ENCODE results near the gene PCNX2. TPM values are rescaled to one million over a fixed set of nuclear protein-coding genes. Genes with fewer than 3 reads are reported as not detected.

Gene PCNX2
- total RNA-seq, 1 donor from 2014 or later, result 25.5 TPM

GRCh38 chr1:233295975-233296322 is 424 bp upstream of the PCNX2 start:
- H3K36me3 Mint-ChIP-seq (ENCODE audit: low read depth, unreplicated experiment), result peaks cover 2% of the 10 kb centered on the region
- no peaks in the 10 kb centered on the region for H4K20me1 ChIP-seq (ENCODE audit: insufficient read depth, low read length)
- H3K27ac ChIP-seq (ENCODE audit: low read depth, low read length), result no peak overlapping the region
- H2AFZ ChIP-seq (ENCODE audit: low read depth, low read length), result peak overlapping the region; percentile 95
- no peaks in the 10 kb centered on the region for H3K36me3 ChIP-seq (ENCODE audit: insufficient read depth, low read length)
- H3K27ac Mint-ChIP-seq (ENCODE audit: unreplicated experiment), result no peak overlapping the region
- peak overlapping the region; percentile 89 for H3K9ac ChIP-seq (ENCODE audit: low read length)
- DNase-seq (ENCODE audit: low read depth) (no peak), FAIRE-seq (no peak)
- H3K4me3 Mint-ChIP-seq (ENCODE audit: unreplicated experiment), result peak overlapping the region; percentile 91
- peaks cover 27% of the 10 kb centered on the region for H3K4me1 Mint-ChIP-seq (ENCODE audit: low read depth, unreplicated experiment)
- no peaks in the 10 kb centered on the region for H3K27me3 Mint-ChIP-seq (ENCODE audit: low read depth, unreplicated experiment)
- peak overlapping the region; percentile 98 for H3K4me2 ChIP-seq (ENCODE audit: low read length)
- peaks cover 3% of the 10 kb centered on the region for H3K9me3 Mint-ChIP-seq (ENCODE audit: unreplicated experiment)
- H3K9me3 ChIP-seq (ENCODE audit: insufficient read depth, low read depth, low read length), result no peaks in the 10 kb centered on the region
- no peaks in the 10 kb centered on the region for H3K27me3 ChIP-seq (ENCODE audit: insufficient read depth, low read length)
- H3K4me1 ChIP-seq (ENCODE audit: insufficient read depth, low read length), result peaks cover 8% of the 10 kb centered on the region
- H3K79me2 ChIP-seq (ENCODE audit: insufficient read depth, low read length), result peaks cover 45% of the 10 kb centered on the region
- peak overlapping the region; percentile 88 for H3K4me3 ChIP-seq (ENCODE audit: insufficient read depth, low read depth, low read length)
- TF ChIP-seq EZH2 (IDR thresholded peaks at IDR 0.05; ENCODE audit: insufficient read depth, low read length) (no peak), CTCF (IDR thresholded peaks at IDR 0.05; ENCODE audit: insufficient read depth, low read depth, low read length) (no peak)

- DNase-seq (ENCODE audit: low read depth) (peak; percentile 75), FAIRE-seq (no peak)
- H3K4me1 ChIP-seq (ENCODE audit: insufficient read depth, low read length), result peaks cover 8% of the 10 kb centered on the region
- H3K79me2 ChIP-seq (ENCODE audit: insufficient read depth, low read length), result peaks cover 55% of the 10 kb centered on the region
- peak overlapping the region; percentile 91 for H3K4me3 Mint-ChIP-seq (ENCODE audit: unreplicated experiment)
- peak overlapping the region; percentile 84 for H3K27ac Mint-ChIP-seq (ENCODE audit: unreplicated experiment)
- H3K27ac ChIP-seq (ENCODE audit: low read depth, low read length), result peak overlapping the region; percentile 68
- no peak for TF ChIP-seq CTCF (IDR thresholded peaks at IDR 0.05; ENCODE audit: insufficient read depth, low read depth, low read length)
- TF ChIP-seq EZH2 (IDR thresholded peaks at IDR 0.05; ENCODE audit: insufficient read depth, low read length), result no peak
- H3K9ac ChIP-seq (ENCODE audit: low read length), result peak overlapping the region; percentile 89
- no peaks in the 10 kb centered on the region for H3K27me3 ChIP-seq (ENCODE audit: insufficient read depth, low read length)
- H4K20me1 ChIP-seq (ENCODE audit: insufficient read depth, low read length), result no peaks in the 10 kb centered on the region
- no peaks in the 10 kb centered on the region for H3K36me3 ChIP-seq (ENCODE audit: insufficient read depth, low read length)
- peaks cover 2% of the 10 kb centered on the region for H3K36me3 Mint-ChIP-seq (ENCODE audit: low read depth, unreplicated experiment)
- H3K9me3 Mint-ChIP-seq (ENCODE audit: unreplicated experiment), result no peaks in the 10 kb centered on the region
- peak overlapping the region; percentile 95 for H2AFZ ChIP-seq (ENCODE audit: low read depth, low read length)
- no peaks in the 10 kb centered on the region for H3K27me3 Mint-ChIP-seq (ENCODE audit: low read depth, unreplicated experiment)
- peak overlapping the region; percentile 88 for H3K4me3 ChIP-seq (ENCODE audit: insufficient read depth, low read depth, low read length)
- H3K4me1 Mint-ChIP-seq (ENCODE audit: low read depth, unreplicated experiment), result peaks cover 27% of the 10 kb centered on the region
- no peaks in the 10 kb centered on the region for H3K9me3 ChIP-seq (ENCODE audit: insufficient read depth, low read depth, low read length)
- H3K4me2 ChIP-seq (ENCODE audit: low read length), result peak overlapping the region; percentile 98
Measured at GRCh38 chr1:233294913-233295236, 650 bp downstream of the PCNX2 start.

GRCh38 chr1:233293556-233294446 is 1.7 kb downstream of the PCNX2 start:
- Histone ChIP-seq H3K27me3 (ENCODE audit: insufficient read depth, low read length) (no peaks in the 10 kb centered on the region), H3K79me2 (ENCODE audit: insufficient read depth, low read length) (peaks cover 65% of the 10 kb centered on the region), H3K4me3 (ENCODE audit: insufficient read depth, low read depth, low read length) (no peak overlapping the region), H2AFZ (ENCODE audit: low read depth, low read length) (no peak overlapping the region), H3K36me3 (ENCODE audit: insufficient read depth, low read length) (no peaks in the 10 kb centered on the region), H3K4me1 (ENCODE audit: insufficient read depth, low read length) (peaks cover 8% of the 10 kb centered on the region), H3K27ac (ENCODE audit: low read depth, low read length) (no peak overlapping the region), H3K9me3 (ENCODE audit: insufficient read depth, low read depth, low read length) (no peaks in the 10 kb centered on the region), H3K4me2 (ENCODE audit: low read length) (peak overlapping the region; percentile 98), H3K9ac (ENCODE audit: low read length) (no peak overlapping the region), H4K20me1 (ENCODE audit: insufficient read depth, low read length) (peaks cover 7% of the 10 kb centered on the region)
- DNase-seq (ENCODE audit: low read depth) (no peak), FAIRE-seq (peak; percentile 49)
- H3K27ac Mint-ChIP-seq (ENCODE audit: unreplicated experiment), result peak overlapping the region; percentile 43
- TF ChIP-seq EZH2 (IDR thresholded peaks at IDR 0.05; ENCODE audit: insufficient read depth, low read length), result no peak
- TF ChIP-seq CTCF (IDR thresholded peaks at IDR 0.05; ENCODE audit: insufficient read depth, low read depth, low read length), result no peak
- no peaks in the 10 kb centered on the region for H3K27me3 Mint-ChIP-seq (ENCODE audit: low read depth, unreplicated experiment)
- no peaks in the 10 kb centered on the region for H3K9me3 Mint-ChIP-seq (ENCODE audit: unreplicated experiment)
- peak overlapping the region; percentile 91 for H3K4me3 Mint-ChIP-seq (ENCODE audit: unreplicated experiment)
- H3K36me3 Mint-ChIP-seq (ENCODE audit: low read depth, unreplicated experiment), result peaks cover 2% of the 10 kb centered on the region
- peaks cover 29% of the 10 kb centered on the region for H3K4me1 Mint-ChIP-seq (ENCODE audit: low read depth, unreplicated experiment)

Data from astrocyte (in vitro differentiated cells and primary cell).